Smooth muscle cell (in vitro differentiated cells): ENCODE data around the gene DIPK1B. TPM values are rescaled to one million over a fixed set of nuclear protein-coding genes. Genes with fewer than 3 reads are reported as not detected.

Experiments used
- DNase-seq: peaks from one replicate; lab custom pipeline; 2025; ENCODE audit not compliant: unreplicated experiment; lab: John Stamatoyannopoulos, UW
- H2AFZ ChIP-seq: fragments of 200-600 bp; sonication (generic); 2 replicates; pipeline ENCODE4 v1.6.0; 2016; ENCODE audit warnings: antibody characterized with exemption, low read depth, mild to moderate bottlenecking
- H3F3A ChIP-seq: fragments of 200-600 bp; sonication (generic); 2 replicates; pipeline ENCODE4 v1.6.0; 2017; ENCODE audit warnings: antibody characterized with exemption, low read depth
- H3K27ac ChIP-seq: fragments of 200-600 bp; sonication (generic); 2 replicates; pipeline ENCODE4 v1.5.1; 2016; ENCODE audit warnings: low read depth, mild to moderate bottlenecking
- H3K27me3 ChIP-seq: fragments of 200-600 bp; sonication (generic); 2 replicates; pipeline ENCODE4 v1.6.1; 2016; ENCODE audit warnings: low read depth, mild to moderate bottlenecking
- H3K36me3 ChIP-seq: fragments of 200-600 bp; sonication (generic); 2 replicates; pipeline ENCODE4 v1.5.1; 2016; ENCODE audit warnings: low read depth
- H3K4me1 ChIP-seq: fragments of 200-600 bp; sonication (generic); 2 replicates; pipeline ENCODE4 v1.5.1; 2016; ENCODE audit warnings: low read depth
- H3K4me2 ChIP-seq: fragments of 200-600 bp; sonication (generic); 2 replicates; pipeline ENCODE4 v1.6.0; 2016; ENCODE audit warnings: mild to moderate bottlenecking
- H3K4me3 ChIP-seq: fragments of 200-600 bp; sonication (generic); 2 replicates; pipeline ENCODE4 v1.5.1; 2016; ENCODE audit warnings: mild to moderate bottlenecking
- H3K79me2 ChIP-seq: fragments of 200-600 bp; sonication (generic); 2 replicates; pipeline ENCODE4 v1.6.0; 2016; ENCODE audit warnings: low read depth, mild to moderate bottlenecking
- H3K9ac ChIP-seq: fragments of 200-600 bp; sonication (generic); 2 replicates; pipeline ENCODE4 v1.6.0; 2016; ENCODE audit warnings: low read depth
- H3K9me3 ChIP-seq: fragments of 200-600 bp; sonication (generic); replicated peaks from 2 replicates; pipeline ENCODE4 v1.5.1; 2016; ENCODE audit warnings: low read depth
- H4K20me1 ChIP-seq: fragments of 200-600 bp; sonication (generic); 2 replicates; pipeline ENCODE4 v1.6.0; 2016; ENCODE audit warnings: low read depth
- CTCF ChIP-seq: fragments of 200-600 bp; sonication (generic); IDR thresholded peaks from 2 replicates; pipeline ENCODE4 v1.5.1; 2017; ENCODE audit warnings: borderline replicate concordance, mild to moderate bottlenecking, antibody characterized with exemption; ENCODE audit not compliant: insufficient read depth, poor library complexity, severe bottlenecking
- WGBS: methylation state at CpG from one replicate; pipeline ENCODE4 v1.1.7; 2016; ENCODE audit warnings: low lambda C conversion rate; 5-methylcytosine and 5-hydroxymethylcytosine counted together
- polyA plus RNA-seq: library from polyadenylated mRNA; unstranded; fragments of >200 nt; fragmentation: Nextera tagmentation; extraction: Ambion mirVana; gene quantifications from 2 replicates; pipeline ENCODE4 v1.2.1, GENCODE V29; 2016
- total RNA-seq: library from RNA; depleted of rRNA; stranded (reverse); fragments of >200 nt; gene quantifications from 2 replicates; pipeline ENCODE4 v1.2.3, GENCODE V29; 2014

DIPK1B gene
- total and polyA plus RNA-seq, 2 experiments from 2014 or later: 14.6 to 58.5 TPM

GRCh38 chr9:136750526-136750925 is 38.2 kb downstream of the DIPK1B start:
- Histone ChIP-seq H3K79me2 (no peaks in the 10 kb centered on the region), H3K9me3 (no peaks in the 10 kb centered on the region), H4K20me1 (no peaks in the 10 kb centered on the region), H3K27me3 (no peaks in the 10 kb centered on the region), H2AFZ (no peak overlapping the region), H3K27ac (no peak overlapping the region), H3K4me3 (no peak overlapping the region), H3K9ac (no peak overlapping the region), H3F3A (no peaks in the 10 kb centered on the region), H3K4me2 (no peak overlapping the region), H3K4me1 (no peaks in the 10 kb centered on the region), H3K36me3 (no peaks in the 10 kb centered on the region)
- no peak for DNase-seq
- no peak for TF ChIP-seq CTCF
- WGBS: 81% methylated on average over 2 of the region's 2 CpGs

- Histone ChIP-seq H3F3A (no peaks in the 10 kb centered on the region), H3K79me2 (no peaks in the 10 kb centered on the region), H3K9me3 (no peaks in the 10 kb centered on the region), H3K36me3 (no peaks in the 10 kb centered on the region), H2AFZ (no peak overlapping the region), H3K9ac (no peak overlapping the region), H3K27me3 (no peaks in the 10 kb centered on the region), H4K20me1 (no peaks in the 10 kb centered on the region), H3K27ac (no peak overlapping the region), H3K4me2 (no peak overlapping the region), H3K4me1 (no peaks in the 10 kb centered on the region), H3K4me3 (no peak overlapping the region)
- no peak for DNase-seq
- WGBS: 96% methylated on average over 1 of the region's 1 CpG
- TF ChIP-seq CTCF: no peak
Observed at GRCh38 chr9:136751244-136751643, 38.9 kb downstream of the DIPK1B start.

DNA sequence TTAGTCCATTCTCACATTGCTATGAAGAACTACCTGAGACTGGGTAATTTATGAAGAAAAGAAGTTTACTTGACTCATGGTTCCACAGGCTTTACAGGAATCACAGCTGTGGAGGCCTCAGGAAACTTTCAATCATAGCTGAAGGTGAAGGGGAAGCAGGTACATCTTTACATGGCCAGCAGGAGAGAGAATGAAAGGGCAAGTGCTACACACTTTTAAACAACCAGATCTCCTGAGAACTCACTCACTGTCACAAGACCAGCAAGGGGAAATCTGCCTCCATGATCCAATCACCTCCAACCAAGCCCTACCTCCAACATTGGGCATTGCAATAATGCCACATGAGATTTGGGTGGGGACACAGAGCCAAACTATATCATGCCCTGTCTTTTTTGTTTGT is 39.4 kb downstream of the DIPK1B start:
- no peak for TF ChIP-seq CTCF
- DNase-seq: no peak
- Histone ChIP-seq H3F3A (no peaks in the 10 kb centered on the region), H3K4me1 (no peaks in the 10 kb centered on the region), H3K9ac (no peak overlapping the region), H3K4me3 (no peak overlapping the region), H3K4me2 (no peak overlapping the region), H4K20me1 (no peaks in the 10 kb centered on the region), H3K79me2 (no peaks in the 10 kb centered on the region), H3K36me3 (no peaks in the 10 kb centered on the region), H3K9me3 (no peaks in the 10 kb centered on the region), H3K27me3 (no peaks in the 10 kb centered on the region), H2AFZ (no peak overlapping the region), H3K27ac (no peak overlapping the region)

DNA sequence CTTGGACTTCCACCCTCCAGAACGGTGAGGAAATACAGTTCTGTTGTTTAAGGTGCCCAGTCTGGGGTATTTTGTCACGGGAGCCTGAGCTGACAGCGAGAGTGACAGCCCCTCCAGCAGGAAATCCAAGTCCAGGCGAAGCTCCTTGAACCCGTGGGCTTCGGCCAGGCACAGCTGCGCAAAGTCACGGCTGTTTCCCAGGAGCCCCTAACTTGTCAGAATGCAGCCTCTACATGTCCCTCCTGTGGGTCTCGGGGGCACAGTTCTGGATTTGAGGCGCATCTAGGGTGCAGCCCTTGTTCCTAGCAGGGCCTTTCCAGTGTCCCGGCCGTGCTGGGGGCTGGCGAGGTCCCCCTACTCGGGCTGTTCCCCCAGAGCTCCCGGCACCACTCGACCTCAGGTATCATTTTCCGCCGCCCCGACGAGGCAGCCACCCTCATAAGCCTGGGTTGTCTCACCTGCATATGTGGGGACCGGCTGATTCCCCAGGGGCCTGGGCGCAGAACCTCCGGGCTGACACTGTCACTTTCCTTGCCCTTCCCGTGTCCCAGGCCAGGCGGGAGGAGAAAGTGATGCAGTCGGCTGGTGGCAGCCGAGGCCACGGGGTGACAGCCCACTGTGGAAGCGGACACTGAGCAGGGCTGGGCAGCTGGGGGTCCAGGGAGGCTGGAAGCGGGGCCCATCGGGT is 41.1 kb downstream of the DIPK1B start:
- Histone ChIP-seq H3K4me2 (no peak overlapping the region), H3K36me3 (no peaks in the 10 kb centered on the region), H2AFZ (no peak overlapping the region), H3F3A (no peaks in the 10 kb centered on the region), H3K4me1 (no peaks in the 10 kb centered on the region), H3K79me2 (no peaks in the 10 kb centered on the region), H4K20me1 (no peaks in the 10 kb centered on the region), H3K9ac (no peak overlapping the region), H3K27ac (no peak overlapping the region), H3K4me3 (no peak overlapping the region), H3K27me3 (no peaks in the 10 kb centered on the region), H3K9me3 (no peaks in the 10 kb centered on the region)
- no peak for TF ChIP-seq CTCF
- DNase-seq: no peak
- WGBS: 90% methylated on average over 31 of the region's 31 CpGs
